ACHN (cell line): Measurements from ENCODE around the gene TMEM198.

Experiments used
- DNase-seq: peaks from one replicate; pipeline ENCODE4 v3.0.0-alpha.2; 2015
- in situ Hi-C: cut with HindIII; loops from 2 replicates; pipeline ENCODE4 v1.10.0; 2017; ENCODE audit warnings: low sequenced_read_pairs, low pct_ligation_motif_present, low pct_unique_long_range_greater_than_20kb

The TMEM198 gene

DNA sequence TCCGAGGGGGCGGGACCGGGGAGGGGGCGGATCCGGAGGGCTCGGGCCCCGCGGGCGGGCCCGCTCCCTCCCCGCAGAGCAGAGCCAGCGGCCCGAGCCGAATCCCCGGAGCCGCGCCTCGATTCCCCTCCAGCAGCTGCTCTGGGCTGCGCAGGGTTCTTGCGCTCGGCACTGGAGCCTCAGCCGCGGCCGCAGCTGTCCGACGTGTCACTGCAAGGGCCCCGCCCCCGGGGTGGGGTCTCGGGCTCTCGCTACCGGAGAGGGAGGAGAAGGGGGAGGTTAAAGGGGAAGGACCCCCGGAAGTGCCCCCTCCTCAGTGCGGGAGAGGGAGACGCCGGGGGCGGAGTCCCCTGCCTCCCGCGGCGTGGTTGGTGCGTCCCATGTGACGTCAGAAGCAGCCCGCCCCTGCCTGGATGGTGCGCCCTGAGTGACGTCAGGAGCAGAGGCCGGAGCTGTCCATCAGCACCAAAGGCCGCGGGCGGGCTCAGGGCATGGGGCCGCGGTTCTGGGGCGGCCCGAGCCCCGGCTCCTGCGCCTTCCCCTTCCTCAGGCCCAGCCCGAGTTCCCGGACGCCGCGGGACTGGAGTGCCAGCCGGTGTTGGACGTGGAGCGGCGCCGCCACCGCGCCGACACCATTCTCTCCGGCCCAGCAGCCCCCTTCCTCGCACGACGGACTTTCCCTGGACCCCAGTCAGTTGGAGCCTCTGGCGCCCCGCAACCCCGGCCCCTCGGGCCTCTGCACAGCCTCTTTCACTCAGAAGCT, at the start of gene TMEM198, which contains the start of gene CHPF:
TMEM198 (plus strand) TSS at position 433 of the 763 bp plus-strand sequence. CDS start 700 bp downstream, outside the sequence.
CHPF (minus strand) TSS at position 214 of the 763 bp plus-strand sequence. CDS start 271 bp downstream, outside the sequence.
- in situ Hi-C loops: no loop called here

DNA sequence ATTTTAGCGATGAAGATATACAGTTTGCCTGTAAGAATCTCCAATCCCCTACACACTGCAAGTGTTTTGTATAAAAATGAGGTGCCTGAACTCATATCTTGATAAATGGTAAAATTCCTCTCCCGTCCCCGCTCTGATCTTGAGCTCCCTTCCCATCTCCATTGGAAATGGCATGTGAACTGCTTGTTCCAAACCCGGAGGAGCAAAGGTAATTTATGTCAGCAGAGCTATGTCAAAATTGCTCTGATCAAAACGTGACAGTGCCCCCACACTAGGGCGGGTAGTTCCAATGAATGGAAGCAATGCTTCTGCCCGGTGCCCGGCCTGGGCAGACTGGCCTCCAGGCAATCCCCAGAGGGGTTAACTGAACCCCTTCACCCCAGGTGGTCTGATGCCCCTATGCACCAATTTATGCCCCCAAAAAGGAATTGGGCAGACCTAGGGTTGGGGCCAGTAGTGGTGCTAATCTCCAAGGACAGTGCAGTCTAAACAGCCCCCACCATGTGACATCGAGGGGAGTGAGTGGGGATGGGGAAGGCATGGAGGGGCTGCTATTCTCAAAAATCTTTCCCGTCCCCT, 48.8 kb upstream of the TMEM198 start:
- in situ Hi-C loops: no loop called here
- DNase-seq: no peak

More for the DNA sequence above, at the start of gene TMEM198, which contains the start of gene CHPF:
- peak; percentile 99 for DNase-seq

GRCh38 chr2:219495531-219496122, 48.2 kb upstream of the TMEM198 start:
- peak; percentile 83 for DNase-seq
- in situ Hi-C loops: no loop called here

DNA sequence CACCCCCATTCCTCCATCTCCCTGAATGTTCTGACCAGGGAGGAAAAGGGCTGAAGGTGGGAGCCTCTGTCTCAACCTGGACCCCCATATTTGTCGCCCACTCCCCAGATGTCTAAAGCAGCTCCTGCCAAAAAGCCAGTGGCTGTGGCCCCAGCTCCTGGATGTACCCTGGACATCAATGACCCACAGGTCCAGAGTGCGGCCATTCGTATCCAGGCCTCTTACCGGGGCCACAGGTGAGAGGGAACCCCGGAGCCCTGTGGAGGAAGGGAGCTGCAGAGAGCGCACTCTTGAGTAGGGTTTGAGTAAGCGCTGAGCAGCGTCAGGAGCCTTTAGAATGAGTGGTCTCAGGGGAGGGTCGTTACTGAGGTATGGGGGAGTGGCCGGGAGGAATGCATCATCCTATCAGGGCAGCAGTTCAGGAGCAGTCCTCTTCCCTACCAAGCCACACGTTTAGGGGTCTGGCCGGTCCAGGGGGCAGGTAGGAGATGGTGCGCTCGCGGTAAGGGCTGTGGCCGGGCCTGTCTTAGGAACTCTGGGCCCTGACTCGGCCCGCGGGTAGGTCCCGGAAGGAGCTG, 47.5 kb upstream of the TMEM198 start:
- in situ Hi-C loops: no loop called here
- no peak for DNase-seq

- DNase-seq: no peak
- in situ Hi-C loops: no loop called here
Observed at GRCh38 chr2:219496825-219497494, 46.9 kb upstream of the TMEM198 start.

DNA sequence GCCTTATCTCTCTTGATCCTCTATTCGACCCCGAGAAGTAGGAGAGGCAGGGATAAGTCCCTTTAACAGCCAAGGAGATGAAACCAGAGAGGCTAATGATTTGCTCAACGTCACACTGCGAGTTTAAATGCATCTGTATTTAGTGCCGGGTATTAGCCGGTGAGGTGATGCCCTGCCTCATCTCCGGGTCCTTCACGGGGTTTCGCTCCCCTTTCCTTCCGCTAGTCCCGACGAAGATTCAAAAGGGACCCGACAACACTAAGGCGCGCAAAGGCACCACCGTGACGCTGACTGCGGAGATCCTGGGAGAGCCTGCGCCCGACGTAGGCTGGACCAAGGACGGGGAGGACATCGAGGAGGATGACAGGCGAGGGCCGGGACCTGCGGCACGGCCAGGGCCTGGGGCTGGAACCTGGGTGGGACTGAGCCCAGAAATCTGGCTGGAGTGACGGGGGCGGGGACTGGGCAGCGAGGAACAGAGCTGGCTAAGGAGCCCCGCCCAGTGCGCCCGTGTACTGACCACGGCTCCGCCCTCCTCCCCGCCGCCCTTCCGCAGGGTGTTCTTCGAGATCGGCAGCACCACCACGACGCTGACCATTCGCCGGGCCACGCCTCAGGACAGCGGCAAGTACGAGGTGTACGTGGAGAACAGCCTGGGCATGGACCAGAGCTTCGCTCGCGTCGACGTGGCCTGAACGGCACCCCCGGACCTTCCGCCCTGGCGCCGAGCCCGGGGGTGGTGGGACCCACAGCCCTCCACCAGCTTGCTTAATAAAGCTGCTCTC, 46.1 kb upstream of the TMEM198 start:
- in situ Hi-C loops: no loop called here
- peak; percentile 89 for DNase-seq

GRCh38 chr2:219498280-219499057, 45.4 kb upstream of the TMEM198 start, which contains the start of gene GMPPA:
Gene GMPPA, plus strand, starts transcription at chr2:219498891. Its CDS starts 1,085 bp downstream, at chr2:219499976.
- DNase-seq: peak; percentile 99
- in situ Hi-C loops: no loop called here

GRCh38 chr2:219499058-219499307, 44.8 kb upstream of the TMEM198 start:
- DNase-seq: no peak
- in situ Hi-C loops: no loop called here

DNA sequence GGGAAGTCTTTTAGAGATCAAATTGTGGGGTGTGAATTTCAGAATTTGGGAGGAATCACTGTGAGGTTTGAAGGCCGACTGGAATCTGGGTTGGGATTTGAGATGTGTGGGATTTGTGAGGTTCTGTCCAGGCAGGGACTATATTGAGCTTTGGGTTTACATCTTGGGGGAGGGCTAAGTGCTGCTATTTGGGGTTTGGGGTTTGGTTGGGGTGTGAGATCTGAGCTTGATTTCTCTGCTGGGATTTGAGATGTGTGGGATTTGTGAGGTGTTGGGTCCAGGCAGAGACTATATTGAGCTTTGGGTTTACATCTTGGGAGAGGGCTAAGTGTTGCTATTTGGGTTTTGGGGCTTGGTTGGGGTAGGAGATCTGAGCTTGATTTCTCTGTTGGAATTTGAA, 44.3 kb upstream of the TMEM198 start:
- no peak for DNase-seq
- in situ Hi-C loops: no loop called here

DNA sequence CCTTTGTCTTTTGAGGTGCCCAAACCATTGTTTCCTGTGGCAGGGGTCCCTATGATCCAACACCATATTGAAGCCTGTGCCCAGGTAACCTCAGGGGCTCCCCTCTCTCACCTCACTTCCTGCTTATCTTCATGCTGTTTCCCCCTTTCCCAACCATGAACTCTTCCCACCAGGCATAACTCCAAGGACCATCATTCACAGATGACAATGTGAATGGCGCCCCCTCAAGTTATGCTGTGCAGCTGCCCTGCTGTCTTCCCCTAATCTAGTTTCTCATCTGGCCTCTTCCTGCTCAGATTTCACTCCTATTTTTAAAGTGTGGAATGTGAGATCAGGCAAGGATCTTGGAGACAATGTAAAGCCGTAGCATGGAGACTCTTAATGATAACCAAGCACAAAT, 43.7 kb upstream of the TMEM198 start:
- DNase-seq: peak; percentile 31
- in situ Hi-C loops: no loop called here

GRCh38 chr2:219501849-219502248, 42.0 kb upstream of the TMEM198 start:
- in situ Hi-C loops: no loop called here
- DNase-seq: no peak

DNA sequence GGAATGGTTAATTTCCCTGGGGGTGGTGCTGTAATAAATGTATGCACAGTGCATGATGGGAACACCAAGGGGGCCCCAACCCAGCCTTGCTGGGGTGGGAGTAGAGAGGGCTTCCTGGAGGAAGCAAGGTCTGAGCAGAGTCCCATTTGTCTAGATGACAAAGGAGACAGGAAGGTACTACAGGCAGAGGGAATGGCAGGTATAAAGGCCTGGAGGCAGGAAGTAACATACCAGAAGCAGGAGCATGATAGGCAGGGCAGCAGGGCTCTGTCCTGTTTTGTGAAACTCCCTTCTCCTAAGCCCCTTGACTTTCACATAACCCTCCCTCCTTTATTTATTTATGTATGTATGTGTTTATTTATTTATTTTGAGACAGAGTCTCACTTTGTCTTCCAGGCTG, 41.2 kb upstream of the TMEM198 start:
- DNase-seq: no peak
- in situ Hi-C loops: no loop called here

- no peak for DNase-seq
- in situ Hi-C loops: no loop called here
Observed at GRCh38 chr2:219505585-219505984, 38.2 kb upstream of the TMEM198 start.

DNA sequence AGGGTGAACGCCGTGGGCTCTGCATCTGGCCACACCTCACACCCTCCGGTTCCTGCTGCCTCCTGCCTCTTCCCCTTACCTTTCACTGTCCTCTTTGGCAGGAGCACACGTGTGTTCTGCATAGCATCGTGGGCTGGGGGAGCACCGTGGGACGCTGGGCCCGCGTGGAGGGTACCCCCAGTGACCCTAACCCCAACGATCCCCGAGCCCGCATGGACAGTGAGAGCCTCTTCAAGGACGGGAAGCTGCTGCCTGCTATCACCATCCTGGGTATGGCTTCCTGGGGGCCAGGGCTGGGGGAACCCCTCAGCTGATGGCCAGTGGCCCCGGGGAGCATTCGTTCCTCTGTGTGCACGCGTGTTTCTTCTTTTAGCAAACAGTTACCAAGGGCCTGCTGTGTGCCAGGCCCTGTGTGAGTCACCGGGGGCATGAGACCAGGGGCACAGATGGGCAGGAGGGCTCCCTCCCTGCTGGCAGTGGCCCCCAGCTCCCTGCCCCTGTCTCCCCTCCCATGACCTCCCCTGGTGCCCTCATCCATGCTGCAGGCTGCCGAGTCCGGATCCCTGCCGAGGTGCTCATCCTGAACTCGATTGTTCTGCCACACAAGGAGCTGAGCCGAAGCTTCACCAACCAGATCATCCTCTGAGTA, 37.6 kb upstream of the TMEM198 start:
- in situ Hi-C loops: no loop called here
- DNase-seq: no peak

- no peak for DNase-seq
- in situ Hi-C loops: no loop called here
Observed at GRCh38 chr2:219506802-219507526, 36.9 kb upstream of the TMEM198 start.

DNA sequence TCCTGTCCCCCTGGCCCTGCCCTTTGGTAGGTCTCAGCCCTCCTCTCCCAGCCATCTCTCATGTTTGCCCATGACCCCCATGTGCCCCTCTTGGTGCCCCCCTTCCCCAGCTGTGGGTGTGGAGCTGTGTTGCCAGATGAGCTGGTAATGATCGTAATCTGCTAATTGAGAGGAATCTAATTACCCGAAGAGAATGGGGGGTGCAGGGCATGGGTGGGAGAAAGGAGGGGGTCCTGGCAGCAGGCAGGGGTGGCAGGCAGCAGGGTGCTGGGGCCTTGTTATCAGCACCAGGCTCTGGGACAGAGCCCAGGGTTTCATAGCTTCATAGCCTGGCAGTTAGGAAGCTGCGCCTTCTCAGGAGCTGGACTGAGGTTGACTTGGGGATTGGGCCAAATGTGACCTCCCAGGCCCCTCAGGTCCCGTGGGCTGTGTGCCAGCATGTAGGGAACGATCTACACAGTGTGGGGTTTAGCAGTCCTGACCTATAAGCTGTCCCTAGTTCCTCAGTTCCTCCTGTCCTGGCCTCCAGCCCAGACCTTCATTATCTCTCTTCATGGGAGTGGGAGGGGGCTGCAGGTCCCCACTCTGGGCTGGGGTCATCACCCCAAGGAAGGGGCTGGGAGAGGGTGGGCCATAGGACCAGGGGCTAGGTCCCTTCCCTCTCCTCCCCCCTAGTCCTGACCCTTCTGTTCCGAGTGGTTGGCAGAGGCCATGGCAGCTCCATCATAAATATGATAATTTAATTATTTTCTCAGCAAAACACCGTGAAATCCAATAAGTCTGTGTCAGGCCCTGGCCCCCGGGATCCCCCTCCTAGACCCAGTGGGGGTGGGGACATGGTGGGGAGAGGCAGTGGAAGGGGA, 36.0 kb upstream of the TMEM198 start:
- DNase-seq: no peak
- in situ Hi-C loops: no loop called here
